SU-DHL-6 (cell line): ENCODE results near the gene NHSL2.

Source experiments
- H2AFZ ChIP-seq: fragments of 200-600 bp; sonication (generic); 2 replicates; pipeline ENCODE4 v1.6.1; 2014; ENCODE audit warnings: low read depth, mild to moderate bottlenecking, moderate library complexity, mixed read lengths, antibody characterized with exemption, low read length; ENCODE audit not compliant: severe bottlenecking
- H3F3A ChIP-seq: fragments of 200-600 bp; shearing (Covaris generic); 2 replicates; pipeline ENCODE4 v1.6.0; 2016; ENCODE audit warnings: antibody characterized with exemption, mild to moderate bottlenecking; ENCODE audit not compliant: insufficient read depth
- H3K27ac ChIP-seq: fragments of 200-600 bp; sonication (generic); 2 replicates; pipeline ENCODE4 v1.5.1; 2016; ENCODE audit warnings: low read depth, mild to moderate bottlenecking, low read length, moderate library complexity, mixed read lengths
- H3K27me3 ChIP-seq: fragments of 200-600 bp; sonication (generic), shearing (Covaris generic); 2 replicates; pipeline ENCODE4 v1.6.0; 2014; ENCODE audit warnings: mild to moderate bottlenecking, low read length
- H3K36me3 ChIP-seq: fragments of 200-600 bp; sonication (generic); 2 replicates; pipeline ENCODE4 v1.6.1; 2014; ENCODE audit warnings: mild to moderate bottlenecking, low read length, mixed read lengths
- H3K4me2 ChIP-seq: fragments of 300-600, 200-600 bp; shearing (Covaris generic), sonication (generic); 2 replicates; pipeline ENCODE4 v1.6.0; 2014; ENCODE audit warnings: low read length, low read depth, mild to moderate bottlenecking; ENCODE audit not compliant: poor library complexity, severe bottlenecking
- H3K4me3 ChIP-seq: fragments of 200-600 bp; sonication (generic); 2 replicates; pipeline ENCODE4 v1.5.1; 2014; ENCODE audit warnings: antibody characterized with exemption, low read length, mild to moderate bottlenecking, mixed read lengths; ENCODE audit not compliant: insufficient read depth, poor library complexity, severe bottlenecking
- H3K79me2 ChIP-seq: fragments of 200-600 bp; sonication (generic); 2 replicates; pipeline ENCODE4 v1.6.1; 2014; ENCODE audit warnings: mild to moderate bottlenecking, low read length, moderate library complexity; ENCODE audit not compliant: insufficient read depth
- H3K9ac ChIP-seq: fragments of 200-600 bp; sonication (generic); 2 replicates; pipeline ENCODE4 v1.7.0; 2014; ENCODE audit warnings: mild to moderate bottlenecking, low read length
- H3K9me2 ChIP-seq: fragments of 200-600 bp; sonication (generic); replicated peaks from 2 replicates; pipeline ENCODE4 v1.6.1; 2014; ENCODE audit warnings: low read length; ENCODE audit not compliant: insufficient read depth
- H3K9me3 ChIP-seq: fragments of 200-600 bp; sonication (generic); 2 replicates; pipeline ENCODE4 v1.6.1; 2014; ENCODE audit warnings: low read length, mixed read lengths; ENCODE audit not compliant: insufficient read depth
- H4K20me1 ChIP-seq: fragments of 200-600 bp; sonication (generic); 2 replicates; pipeline ENCODE4 v1.6.1; 2014; ENCODE audit warnings: low read depth, mild to moderate bottlenecking, antibody characterized with exemption, low read length, moderate library complexity, mixed read lengths
- EZH2phosphoT487 ChIP-seq: fragments of 200-600 bp; sonication (generic), shearing (Covaris generic); conservative IDR thresholded peaks from 2 replicates; pipeline ENCODE4 v1.6.1; 2018; ENCODE audit warnings: mild to moderate bottlenecking, antibody characterized with exemption, low read length, moderate library complexity, mixed read lengths
- TF ChIP-seq, protein P1 (sequence below): fragments of 200-600 bp; sonication (generic); IDR thresholded peaks from one replicate; pipeline ENCODE4 v1.5.1; 2017; ENCODE audit warnings: antibody characterized with exemption, mild to moderate bottlenecking, low read length, moderate library complexity; ENCODE audit not compliant: insufficient read depth, poor library complexity, severe bottlenecking

Gene NHSL2

DNA sequence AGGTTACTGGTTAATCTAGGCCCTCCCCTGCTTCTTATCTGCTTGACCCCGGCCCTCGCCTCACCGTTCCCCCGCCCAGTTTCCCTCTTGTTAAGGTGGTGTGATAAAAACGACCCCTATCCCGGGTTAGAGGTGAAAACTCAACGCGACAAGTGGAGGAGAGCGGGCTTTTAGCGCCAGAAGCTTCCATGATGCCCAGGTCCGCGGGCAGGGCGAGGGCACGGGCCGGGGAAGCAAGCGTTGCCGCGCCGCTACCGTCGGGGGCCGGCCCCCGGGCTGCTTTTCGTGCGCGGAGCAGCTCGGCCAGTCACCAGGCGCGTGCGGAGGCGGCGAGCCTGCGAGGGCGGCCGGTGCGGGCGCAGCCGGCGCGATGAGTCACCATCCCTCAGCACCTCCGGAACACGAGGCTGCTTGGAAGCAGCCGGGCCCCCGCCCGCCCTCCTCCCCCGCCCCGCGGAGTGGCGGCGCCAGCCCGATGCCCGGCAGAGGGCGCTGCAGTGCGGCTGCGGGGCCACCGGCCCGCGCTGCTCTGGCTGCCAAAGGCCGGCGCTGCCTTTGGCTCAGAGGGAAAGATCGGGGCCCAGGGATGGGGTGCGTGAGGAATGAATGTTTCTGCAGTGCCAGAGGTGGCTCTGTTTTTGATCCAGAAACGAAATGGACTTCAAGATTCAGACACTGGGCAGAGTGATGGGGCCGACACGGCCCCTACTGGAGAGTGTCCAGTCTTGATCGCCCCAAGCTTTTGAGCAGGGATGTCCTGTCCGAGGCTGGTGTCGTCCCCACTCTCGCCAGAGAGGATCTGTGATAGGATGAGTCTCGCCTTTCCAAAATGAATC, 107.8 kb downstream of the NHSL2 start:
- Histone ChIP-seq H2AFZ (no peak overlapping the region), H3F3A (no peaks in the 10 kb centered on the region), H3K27ac (no peak overlapping the region), H3K4me3 (no peak overlapping the region), H3K4me2 (no peak overlapping the region), H4K20me1 (no peaks in the 10 kb centered on the region), H3K9me3 (no peaks in the 10 kb centered on the region), H3K79me2 (no peaks in the 10 kb centered on the region), H3K36me3 (no peaks in the 10 kb centered on the region), H3K9me2 (no peaks in the 10 kb centered on the region), H3K9ac (no peak overlapping the region), H3K27me3 (no peaks in the 10 kb centered on the region)
- TF ChIP-seq, protein P1, sequence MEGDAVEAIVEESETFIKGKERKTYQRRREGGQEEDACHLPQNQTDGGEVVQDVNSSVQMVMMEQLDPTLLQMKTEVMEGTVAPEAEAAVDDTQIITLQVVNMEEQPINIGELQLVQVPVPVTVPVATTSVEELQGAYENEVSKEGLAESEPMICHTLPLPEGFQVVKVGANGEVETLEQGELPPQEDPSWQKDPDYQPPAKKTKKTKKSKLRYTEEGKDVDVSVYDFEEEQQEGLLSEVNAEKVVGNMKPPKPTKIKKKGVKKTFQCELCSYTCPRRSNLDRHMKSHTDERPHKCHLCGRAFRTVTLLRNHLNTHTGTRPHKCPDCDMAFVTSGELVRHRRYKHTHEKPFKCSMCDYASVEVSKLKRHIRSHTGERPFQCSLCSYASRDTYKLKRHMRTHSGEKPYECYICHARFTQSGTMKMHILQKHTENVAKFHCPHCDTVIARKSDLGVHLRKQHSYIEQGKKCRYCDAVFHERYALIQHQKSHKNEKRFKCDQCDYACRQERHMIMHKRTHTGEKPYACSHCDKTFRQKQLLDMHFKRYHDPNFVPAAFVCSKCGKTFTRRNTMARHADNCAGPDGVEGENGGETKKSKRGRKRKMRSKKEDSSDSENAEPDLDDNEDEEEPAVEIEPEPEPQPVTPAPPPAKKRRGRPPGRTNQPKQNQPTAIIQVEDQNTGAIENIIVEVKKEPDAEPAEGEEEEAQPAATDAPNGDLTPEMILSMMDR, result peak; percentile 42
- TF ChIP-seq EZH2phosphoT487, result no peak

DNA sequence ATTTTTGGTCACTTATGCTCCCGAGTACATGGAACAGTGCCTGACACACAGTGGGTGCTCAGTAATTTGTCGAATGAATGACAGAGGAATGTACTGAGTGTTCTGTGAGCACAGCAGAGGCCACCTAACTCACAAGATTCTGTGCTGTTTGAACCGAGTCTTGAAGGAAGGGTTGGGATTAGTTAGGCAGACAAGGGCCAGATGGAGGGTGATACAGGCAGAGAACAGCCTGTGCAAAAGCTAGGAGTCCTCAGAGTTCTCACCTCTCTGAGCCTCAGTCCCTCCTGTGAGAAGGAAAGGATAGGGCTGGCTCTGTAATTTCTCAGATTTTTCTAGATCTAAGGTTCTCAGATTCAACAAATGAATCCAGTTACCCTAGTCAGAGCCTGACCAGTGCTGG, 108.8 kb downstream of the NHSL2 start:
- Histone ChIP-seq H2AFZ (no peak overlapping the region), H3K27me3 (no peaks in the 10 kb centered on the region), H3K36me3 (no peaks in the 10 kb centered on the region), H3K4me2 (no peak overlapping the region), H3K4me3 (no peak overlapping the region), H3K9ac (no peak overlapping the region), H3K9me3 (no peaks in the 10 kb centered on the region), H4K20me1 (no peaks in the 10 kb centered on the region), H3F3A (no peaks in the 10 kb centered on the region), H3K79me2 (no peaks in the 10 kb centered on the region), H3K9me2 (no peaks in the 10 kb centered on the region), H3K27ac (no peak overlapping the region)
- no peak for TF ChIP-seq EZH2phosphoT487
- TF ChIP-seq, protein P1, result no peak

GRCh38 chrX:72020204-72020603, 109.6 kb downstream of the NHSL2 start:
- H3K4me2 ChIP-seq, result no peak overlapping the region
- no peaks in the 10 kb centered on the region for H4K20me1 ChIP-seq
- no peak for TF ChIP-seq EZH2phosphoT487
- TF ChIP-seq, protein P1, result no peak
- no peak overlapping the region for H3K9ac ChIP-seq
- H3K9me3 ChIP-seq, result no peaks in the 10 kb centered on the region
- H3F3A ChIP-seq, result no peaks in the 10 kb centered on the region
- H3K27ac ChIP-seq, result no peak overlapping the region
- no peaks in the 10 kb centered on the region for H3K79me2 ChIP-seq
- H3K4me3 ChIP-seq, result no peak overlapping the region
- H3K36me3 ChIP-seq, result no peaks in the 10 kb centered on the region
- no peak overlapping the region for H2AFZ ChIP-seq
- H3K9me2 ChIP-seq, result no peaks in the 10 kb centered on the region
- H3K27me3 ChIP-seq, result no peaks in the 10 kb centered on the region
